HCT116 (cell line): ENCODE data around the gene DIPK1B. TPM values are rescaled to one million over a fixed set of nuclear protein-coding genes. Genes with fewer than 3 reads are reported as not detected.

Source experiments
- ATAC-seq: fragments of 200-7000 bp; cut with Tn5 transposase; 2 replicates; pipeline ENCODE4 v1.9.1; 2020; ENCODE audit warnings: mild to moderate bottlenecking, moderate library complexity
- BruUV-seq: library from RNA; stranded (reverse); fragments of 400-500 nt; replicated peaks from 2 replicates; lab custom pipeline; 2021; lab: Mats Ljungman, UMichigan
- CTCF ChIA-PET: fragments of 300-600 bp; sonication (Branson Sonifier 250); formaldehyde crosslinking; loops from one replicate; lab custom pipeline; 2021; ENCODE audit warnings: antibody characterized with exemption; lab: Charles Lee
- POLR2A ChIA-PET: fragments of 300-600, 350-600 bp; sonication (Branson Sonifier 250); formaldehyde crosslinking; loops from one replicate; lab custom pipeline; 2021; ENCODE audit warnings: antibody characterized with exemption; lab: Charles Lee
- RAD21 ChIA-PET, 2 experiments: fragments of 300-600 bp; sonication (Branson Sonifier 250); formaldehyde crosslinking; loops; one replicate each; lab custom pipeline; 2023; ENCODE audit warnings: low total read pairs in 2 of 2; ENCODE audit not compliant: uncharacterized antibody in 2 of 2, unreplicated experiment in 2 of 2, low non-redundant PET in 1 of 2; lab: Charles Lee
- DNase-seq: peaks from one replicate; pipeline ENCODE4 v3.0.0-alpha.2; 2010; ENCODE audit warnings: low read depth, low spot score
- H2AFZ ChIP-seq: fragments of 200-600 bp; shearing (Covaris generic), sonication (generic); 2 replicates; pipeline ENCODE4 v1.6.1; 2017; ENCODE audit warnings: low read depth, mixed run types, mixed read lengths, antibody characterized with exemption, low read length; ENCODE audit not compliant: poor library complexity, severe bottlenecking
- H3K27ac ChIP-seq: 2 replicates; pipeline ENCODE4 v1.5.1; 2012; ENCODE audit warnings: low read depth, low read length
- H3K27me3 ChIP-seq: fragments of 200-600 bp; sonication (generic); 2 replicates; pipeline ENCODE4 v1.6.1; 2016; ENCODE audit warnings: mixed run types, low read length, mixed read lengths; ENCODE audit not compliant: insufficient read depth
- H3K36me3 ChIP-seq, 2 experiments: fragments of 200-500 bp in 1 of 2; fragments of 200-600 bp in 1 of 2; sonication (Bioruptor generic) in 1 of 2; sonication (generic) in 1 of 2; 2 replicates each; pipeline versions ENCODE4 v1.5.1 to v1.6.1; 2014 to 2016; ENCODE audit warnings: low read length in 2 of 2, inconsistent platforms in 1 of 2, mixed read lengths in 1 of 2, mixed run types in 1 of 2; ENCODE audit not compliant: insufficient read depth in 2 of 2, control insufficient read depth in 1 of 2
- H3K4me1 ChIP-seq, 2 experiments: fragments of 200-600 bp in 1 of 2; sonication (generic) in 1 of 2; 2 replicates each; pipeline versions ENCODE4 v1.5.1 to v1.6.1; 2012 to 2017; ENCODE audit warnings: low read length in 2 of 2, inconsistent platforms in 1 of 2, mild to moderate bottlenecking in 1 of 2, mixed read lengths in 1 of 2, mixed run types in 1 of 2, moderate library complexity in 1 of 2; ENCODE audit not compliant: insufficient read depth in 2 of 2, control insufficient read depth in 1 of 2
- H3K4me2 ChIP-seq: fragments of 200-600 bp; sonication (generic); 2 replicates; pipeline ENCODE4 v1.6.1; 2017; ENCODE audit warnings: mixed run types, low read length, mixed read lengths
- H3K4me3 ChIP-seq, 2 experiments: fragments of 200-600 bp in 1 of 2; sonication (generic) in 1 of 2; replicated peaks in 1 of 2; 2 replicates each; pipeline ENCODE4 v1.5.1; 2011 to 2016; ENCODE audit warnings: low read length in 2 of 2, control low read depth in 1 of 2, low read depth in 1 of 2, mild to moderate bottlenecking in 1 of 2, mixed read lengths in 1 of 2, mixed run types in 1 of 2
- H3K79me2 ChIP-seq: fragments of 200-600 bp; sonication (generic); 2 replicates; pipeline ENCODE4 v1.6.1; 2017; ENCODE audit warnings: mild to moderate bottlenecking, mixed run types, low read length, moderate library complexity, mixed read lengths; ENCODE audit not compliant: insufficient read depth
- H3K9ac ChIP-seq: fragments of 200-600 bp; sonication (generic); 2 replicates; pipeline ENCODE4 v1.6.1; 2016; ENCODE audit warnings: low read length, mixed read lengths
- H3K9me2 ChIP-seq: fragments of 200-600 bp; sonication (generic), shearing (Covaris generic); 2 replicates; pipeline ENCODE4 v1.6.1; 2017; ENCODE audit warnings: mixed run types, mild to moderate bottlenecking, moderate library complexity; ENCODE audit not compliant: insufficient read depth
- H3K9me3 ChIP-seq, 2 experiments: fragments of 200-500 bp in 1 of 2; fragments of 200-600 bp in 1 of 2; sonication (Bioruptor generic) in 1 of 2; sonication (generic) in 1 of 2; 2 replicates each; pipeline ENCODE4 v1.6.1; 2014 to 2017; ENCODE audit warnings: low read length in 2 of 2, mixed read lengths in 2 of 2, inconsistent platforms in 1 of 2, low read depth in 1 of 2, mild to moderate bottlenecking in 1 of 2, mixed run types in 1 of 2, moderate library complexity in 1 of 2; ENCODE audit not compliant: control insufficient read depth in 1 of 2, insufficient read depth in 1 of 2
- H4K20me1 ChIP-seq: fragments of 200-600 bp; sonication (generic), shearing (Covaris generic); 2 replicates; pipeline ENCODE4 v1.6.1; 2017; ENCODE audit warnings: mixed run types, mild to moderate bottlenecking, moderate library complexity; ENCODE audit not compliant: insufficient read depth
- ATF3 ChIP-seq: IDR thresholded peaks from 2 replicates; pipeline ENCODE4 v1.6.1; 2012
- CBX3 ChIP-seq: IDR thresholded peaks from 2 replicates; pipeline ENCODE4 v1.6.1; 2012; ENCODE audit warnings: low read depth
- CEBPB ChIP-seq: IDR thresholded peaks from 2 replicates; pipeline ENCODE4 v1.6.1; 2012; ENCODE audit warnings: low read depth
- EGR1 ChIP-seq: IDR thresholded peaks from 2 replicates; pipeline ENCODE4 v1.6.1; 2012; ENCODE audit warnings: low read depth
- ELF1 ChIP-seq: IDR thresholded peaks from 2 replicates; pipeline ENCODE4 v1.6.1; 2012; ENCODE audit warnings: low read depth, borderline replicate concordance
- EZH2 ChIP-seq: fragments of 200-600 bp; sonication (generic); IDR thresholded peaks from 2 replicates; pipeline ENCODE4 v1.6.1; 2017; ENCODE audit warnings: antibody characterized with exemption, mixed run types
- EZH2phosphoT487 ChIP-seq: fragments of 200-600 bp; IDR thresholded peaks from 2 replicates; pipeline ENCODE4 v1.6.1; 2018; ENCODE audit warnings: antibody characterized with exemption, borderline replicate concordance
- FOSL1 ChIP-seq: IDR thresholded peaks from 2 replicates; pipeline ENCODE4 v1.6.1; 2012; ENCODE audit warnings: low read depth
- JUND ChIP-seq: IDR thresholded peaks from 2 replicates; pipeline ENCODE4 v1.6.1; 2012
- POLR2A ChIP-seq: IDR thresholded peaks from 2 replicates; pipeline ENCODE4 v1.7.0; 2011; ENCODE audit warnings: borderline replicate concordance; ENCODE audit not compliant: insufficient read depth, insufficient read length; ENCODE audit errors: extremely low read depth
- RAD21 ChIP-seq: IDR thresholded peaks from 2 replicates; pipeline ENCODE4 v1.6.1; 2012; ENCODE audit warnings: low read depth, mild to moderate bottlenecking
- SIN3A ChIP-seq: IDR thresholded peaks from 2 replicates; pipeline ENCODE4 v1.6.1; 2012; ENCODE audit warnings: low read depth
- SP1 ChIP-seq: IDR thresholded peaks from 2 replicates; pipeline ENCODE4 v1.6.1; 2012; ENCODE audit warnings: low read depth
- SRF ChIP-seq: IDR thresholded peaks from 2 replicates; pipeline ENCODE4 v1.6.1; 2012; ENCODE audit warnings: low read depth
- ZFX ChIP-seq: fragments of 450-650 bp; IDR thresholded peaks from 2 replicates; pipeline ENCODE4 v1.6.1; 2017
- ZNF274 ChIP-seq: fragments of 200-500 bp; sonication (Bioruptor generic); IDR thresholded peaks from 2 replicates; pipeline ENCODE4 v1.6.1; 2014; ENCODE audit warnings: mild to moderate bottlenecking, low read depth, low read length, inconsistent platforms
- intact Hi-C: fragments of 100-400 bp; cut with micrococcal nuclease; formaldehyde crosslinking; loops from 2 replicates; pipeline ENCODE4 v1.10.0; 2022
- total RNA-seq: library from RNA; stranded (reverse); gene quantifications from one replicate; pipeline ENCODE4 v1.2.1, GENCODE V29; 2021; ENCODE audit not compliant: unreplicated experiment
- TF ChIP-seq, protein P1 (sequence below): IDR thresholded peaks from 2 replicates; pipeline ENCODE4 v1.6.1; 2011; ENCODE audit warnings: mild to moderate bottlenecking, low read length, moderate library complexity; ENCODE audit not compliant: insufficient replicate concordance; ENCODE audit errors: extremely low read depth
- TF ChIP-seq, protein P2 (sequence below): IDR thresholded peaks from 2 replicates; pipeline ENCODE4 v1.6.1; 2012
- TF ChIP-seq, protein P3 (sequence below), 3 experiments: fragments of 200-600 bp in 1 of 3; sonication (generic) in 1 of 3; IDR thresholded peaks in 2 of 3; conservative IDR thresholded peaks in 1 of 3; 2 replicates each; pipeline ENCODE4 v1.5.1; 2012 to 2017; ENCODE audit warnings: low read depth in 2 of 3, low read length in 2 of 3, antibody characterized with exemption in 1 of 3, borderline replicate concordance in 1 of 3, control low read depth in 1 of 3, mild to moderate bottlenecking in 1 of 3, mixed read lengths in 1 of 3, mixed run types in 1 of 3, moderate library complexity in 1 of 3; ENCODE audit not compliant: insufficient read depth in 1 of 3

DIPK1B gene
- total RNA-seq, 1 experiment from 2014 or later, result 15.6 TPM

DNA sequence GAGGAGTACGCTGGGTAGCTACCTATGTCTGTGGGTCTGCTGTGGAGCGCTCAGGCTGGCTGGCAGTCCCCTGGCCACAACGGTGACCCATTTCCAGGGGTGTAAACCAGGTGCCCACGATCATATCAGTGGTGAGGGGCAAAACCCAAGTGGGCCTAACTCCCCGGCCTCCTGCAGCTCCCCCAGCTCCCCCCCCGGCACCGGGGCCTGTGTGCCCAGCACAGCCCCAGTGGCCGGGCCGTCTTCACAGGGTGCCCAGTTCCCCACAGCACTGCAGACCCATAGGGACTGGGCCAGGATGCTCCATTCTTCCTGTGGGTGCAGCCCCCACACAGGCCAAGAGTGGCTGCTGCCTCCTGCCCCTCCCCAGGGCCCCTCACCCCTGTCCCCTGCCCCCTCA, 46.6 kb downstream of the DIPK1B start:
- Histone ChIP-seq H3K9me3 (peaks cover 0 to 9% of the 10 kb centered on the region in 2 experiments; a peak in 2 of 4 replicates), H3K4me2 (no peak overlapping the region), H3K79me2 (no peaks in the 10 kb centered on the region), H2AFZ (no peak overlapping the region)
- BruUV-seq, result no TSS peak
- CTCF ChIA-PET, result interaction anchor here (1.1 kb wide), 1 partner anchor 268 kb away, joined by 3 read pairs; no protein-coding TSS in a partner anchor
- intact Hi-C loops, result no loop called here
- TF ChIP-seq JUND (no peak), SP1 (no peak), ELF1 (no peak), EZH2phosphoT487 (no peak), CBX3 (no peak), ZFX (no peak), EGR1 (no peak), POLR2A (no peak), CEBPB (no peak), SRF (no peak), ZNF274 (no peak), EZH2 (no peak), FOSL1 (no peak), ATF3 (no peak), RAD21 (no peak), SIN3A (no peak)
- TF ChIP-seq, protein P1, sequence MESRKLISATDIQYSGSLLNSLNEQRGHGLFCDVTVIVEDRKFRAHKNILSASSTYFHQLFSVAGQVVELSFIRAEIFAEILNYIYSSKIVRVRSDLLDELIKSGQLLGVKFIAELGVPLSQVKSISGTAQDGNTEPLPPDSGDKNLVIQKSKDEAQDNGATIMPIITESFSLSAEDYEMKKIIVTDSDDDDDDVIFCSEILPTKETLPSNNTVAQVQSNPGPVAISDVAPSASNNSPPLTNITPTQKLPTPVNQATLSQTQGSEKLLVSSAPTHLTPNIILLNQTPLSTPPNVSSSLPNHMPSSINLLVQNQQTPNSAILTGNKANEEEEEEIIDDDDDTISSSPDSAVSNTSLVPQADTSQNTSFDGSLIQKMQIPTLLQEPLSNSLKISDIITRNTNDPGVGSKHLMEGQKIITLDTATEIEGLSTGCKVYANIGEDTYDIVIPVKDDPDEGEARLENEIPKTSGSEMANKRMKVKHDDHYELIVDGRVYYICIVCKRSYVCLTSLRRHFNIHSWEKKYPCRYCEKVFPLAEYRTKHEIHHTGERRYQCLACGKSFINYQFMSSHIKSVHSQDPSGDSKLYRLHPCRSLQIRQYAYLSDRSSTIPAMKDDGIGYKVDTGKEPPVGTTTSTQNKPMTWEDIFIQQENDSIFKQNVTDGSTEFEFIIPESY, result no peak
- TF ChIP-seq, protein P2, sequence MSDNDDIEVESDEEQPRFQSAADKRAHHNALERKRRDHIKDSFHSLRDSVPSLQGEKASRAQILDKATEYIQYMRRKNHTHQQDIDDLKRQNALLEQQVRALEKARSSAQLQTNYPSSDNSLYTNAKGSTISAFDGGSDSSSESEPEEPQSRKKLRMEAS, result no peak
- TF ChIP-seq, protein P3, sequence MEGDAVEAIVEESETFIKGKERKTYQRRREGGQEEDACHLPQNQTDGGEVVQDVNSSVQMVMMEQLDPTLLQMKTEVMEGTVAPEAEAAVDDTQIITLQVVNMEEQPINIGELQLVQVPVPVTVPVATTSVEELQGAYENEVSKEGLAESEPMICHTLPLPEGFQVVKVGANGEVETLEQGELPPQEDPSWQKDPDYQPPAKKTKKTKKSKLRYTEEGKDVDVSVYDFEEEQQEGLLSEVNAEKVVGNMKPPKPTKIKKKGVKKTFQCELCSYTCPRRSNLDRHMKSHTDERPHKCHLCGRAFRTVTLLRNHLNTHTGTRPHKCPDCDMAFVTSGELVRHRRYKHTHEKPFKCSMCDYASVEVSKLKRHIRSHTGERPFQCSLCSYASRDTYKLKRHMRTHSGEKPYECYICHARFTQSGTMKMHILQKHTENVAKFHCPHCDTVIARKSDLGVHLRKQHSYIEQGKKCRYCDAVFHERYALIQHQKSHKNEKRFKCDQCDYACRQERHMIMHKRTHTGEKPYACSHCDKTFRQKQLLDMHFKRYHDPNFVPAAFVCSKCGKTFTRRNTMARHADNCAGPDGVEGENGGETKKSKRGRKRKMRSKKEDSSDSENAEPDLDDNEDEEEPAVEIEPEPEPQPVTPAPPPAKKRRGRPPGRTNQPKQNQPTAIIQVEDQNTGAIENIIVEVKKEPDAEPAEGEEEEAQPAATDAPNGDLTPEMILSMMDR (IDR thresholded peaks at IDR 0.05 in 2 of 3, conservative IDR thresholded peaks at IDR 0.05 in 1 of 3; ENCODE audit: borderline replicate concordance in 1 of 3, insufficient read depth in 1 of 3, low read depth in 2 of 3, low read length in 2 of 3), result no peak
- TF ChIP-seq, all 23 proteins: peak for 0
- Histone ChIP-seq H3K9ac (no peak overlapping the region), H3K4me3 (no peak overlapping the region), H3K4me1 (peaks cover 13 to 25% of the 10 kb centered on the region in 2 experiments; a peak in 3 of 4 replicates), H3K36me3 (no peaks in the 10 kb centered on the region), H3K27me3 (no peaks in the 10 kb centered on the region), H3K27ac (no peak overlapping the region), H4K20me1 (no peaks in the 10 kb centered on the region), H3K9me2 (no peaks in the 10 kb centered on the region)
- no peak for DNase-seq
- no peak for ATAC-seq
- RAD21 ChIA-PET, result no interaction called here
- POLR2A ChIA-PET, result interaction anchor here (1.4 kb wide), 1 partner anchor 32 kb away, joined by 7 read pairs; no protein-coding TSS in a partner anchor
